Hematopoietic multipotent progenitor cell treated with erythropoietin and hydrocortisone succinate and interleukin-3 and kit ligand, for 17 days (in vitro differentiated cells): ENCODE data around the gene THBS4.

Experiments
- DNase-seq: peaks from one replicate; pipeline ENCODE4 v3.0.0-alpha.2; 2015; ENCODE audit warnings: low spot score

The THBS4 gene

DNA sequence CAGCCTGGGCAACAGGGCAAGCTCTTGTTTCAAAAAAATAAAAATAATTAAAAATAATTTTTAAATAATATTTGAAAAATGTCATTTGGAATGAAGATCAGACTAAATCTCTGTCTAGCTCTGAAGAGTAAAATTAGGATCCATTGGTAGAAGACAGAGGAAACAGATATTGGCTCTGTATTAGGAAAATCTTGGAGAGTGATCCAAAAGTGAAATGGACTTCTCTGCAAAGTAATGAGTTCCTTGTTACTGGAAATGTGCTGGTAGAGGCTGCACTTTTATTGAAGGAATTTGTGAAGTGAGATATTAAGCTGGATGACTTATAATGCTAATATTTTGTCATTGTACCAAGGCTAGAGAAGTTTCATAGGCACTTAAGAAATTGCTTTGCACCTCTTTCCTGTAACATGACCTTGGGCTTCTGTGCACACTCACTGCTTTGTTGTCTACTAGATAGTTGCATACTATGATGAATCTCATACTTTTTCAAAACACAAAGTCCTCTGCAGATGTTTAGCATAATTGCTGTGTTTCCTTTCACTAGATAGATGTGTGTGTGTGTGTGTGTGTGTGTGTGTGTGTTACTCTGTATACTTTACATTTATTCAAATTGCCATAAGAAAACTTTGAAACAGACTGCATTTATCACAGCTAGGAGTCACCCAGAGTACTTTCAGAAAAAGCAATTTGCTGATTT is 13.1 kb downstream of the THBS4 start:
- DNase-seq = no peak

- DNase-seq = no peak
Observed at GRCh38 chr5:80052464-80052863, 17.3 kb downstream of the THBS4 start.

GRCh38 chr5:80054682-80055081 is 19.5 kb downstream of the THBS4 start:
- DNase-seq = no peak

DNA sequence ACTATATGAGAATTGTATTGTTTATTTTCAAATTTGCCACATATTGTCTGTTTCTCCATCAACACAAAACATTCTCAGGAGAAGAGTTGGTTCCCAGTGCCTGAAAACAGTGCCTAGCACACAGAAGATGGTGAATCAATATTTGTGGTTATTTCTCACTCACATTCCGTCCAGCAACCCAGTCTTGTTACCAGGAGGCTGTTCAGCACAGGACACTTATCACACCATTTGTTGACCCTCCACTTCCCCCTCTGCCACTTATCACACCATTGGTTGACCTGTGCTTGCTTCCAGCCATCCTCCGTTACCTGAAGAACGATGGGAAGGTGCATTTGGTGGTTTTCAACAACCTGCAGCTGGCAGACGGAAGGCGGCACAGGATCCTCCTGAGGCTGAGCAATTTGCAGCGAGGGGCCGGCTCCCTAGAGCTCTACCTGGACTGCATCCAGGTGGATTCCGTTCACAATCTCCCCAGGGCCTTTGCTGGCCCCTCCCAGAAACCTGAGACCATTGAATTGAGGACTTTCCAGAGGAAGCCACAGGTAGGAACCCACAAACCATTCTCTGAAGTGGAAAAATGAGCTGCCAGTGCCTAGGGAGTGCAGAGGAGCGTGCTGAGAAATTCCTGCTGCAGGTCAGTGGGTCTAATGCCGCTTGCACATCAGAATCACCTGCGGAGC is 20.5 kb downstream of the THBS4 start:
- no peak for DNase-seq

DNA sequence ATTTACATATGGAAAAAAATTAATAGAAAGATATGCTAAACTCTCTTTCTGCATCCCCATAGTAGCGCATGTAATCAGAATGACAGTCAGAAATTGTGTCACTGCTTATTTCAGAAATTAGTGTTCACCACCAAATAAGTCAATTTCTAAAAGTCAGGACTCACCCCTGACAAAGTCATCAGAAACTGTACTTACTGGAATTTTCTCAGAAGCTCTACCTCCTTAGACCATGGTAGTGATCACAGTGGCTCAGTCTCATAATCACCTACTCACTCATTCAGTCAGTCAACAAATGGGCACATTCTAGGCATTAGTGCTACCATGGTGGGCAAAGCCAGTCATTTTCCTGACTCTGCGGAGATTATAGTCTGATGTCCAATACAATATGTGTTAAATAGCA is 22.0 kb downstream of the THBS4 start:
- DNase-seq = no peak

- no peak for DNase-seq
Observed at GRCh38 chr5:80057921-80058320, 22.8 kb downstream of the THBS4 start.

DNA sequence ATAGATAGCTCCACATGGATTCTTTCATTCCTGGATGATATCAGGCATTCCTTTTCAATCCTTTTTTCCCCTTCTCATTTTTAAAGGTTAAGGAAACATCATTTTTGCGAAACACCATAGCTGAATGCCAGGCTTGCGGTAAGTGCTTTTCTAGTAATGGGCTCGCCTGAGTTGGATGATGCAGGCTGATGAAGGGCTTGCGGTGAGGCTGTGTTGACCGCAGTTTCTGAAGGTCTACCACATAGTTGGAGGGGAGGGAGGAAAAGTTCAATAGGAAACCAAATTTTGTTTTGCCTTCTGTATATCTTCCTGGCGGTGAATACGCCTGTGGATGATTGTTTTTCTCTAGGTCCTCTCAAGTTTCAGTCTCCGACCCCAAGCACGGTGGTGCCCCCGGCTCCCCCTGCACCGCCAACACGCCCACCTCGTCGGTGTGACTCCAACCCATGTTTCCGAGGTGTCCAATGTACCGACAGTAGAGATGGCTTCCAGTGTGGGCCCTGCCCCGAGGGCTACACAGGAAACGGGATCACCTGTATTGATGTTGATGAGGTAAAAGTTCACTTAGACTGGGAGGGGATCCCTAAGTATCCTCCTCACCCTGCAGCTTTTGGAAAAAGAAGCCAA is 24.3 kb downstream of the THBS4 start:
- DNase-seq = no peak

DNA sequence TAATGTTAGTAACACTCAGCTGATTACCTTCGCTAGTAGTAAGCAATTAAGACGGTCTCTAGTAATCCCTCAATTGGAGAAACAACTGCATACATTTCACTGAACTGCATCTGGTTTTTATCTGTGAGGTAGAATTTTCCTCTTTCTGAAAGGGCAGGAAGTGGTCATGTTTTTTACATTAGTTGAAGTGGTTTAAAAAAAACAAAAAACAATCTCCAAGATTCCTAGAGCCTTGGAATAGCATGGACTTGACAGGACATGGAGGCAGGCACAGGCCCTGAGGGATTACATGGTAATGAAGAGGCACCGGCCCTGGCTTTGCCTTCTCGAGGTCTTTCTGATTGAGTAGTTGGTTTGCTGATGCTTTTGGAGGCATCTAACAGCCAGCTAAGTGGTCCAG is 25.8 kb downstream of the THBS4 start:
- DNase-seq = no peak

DNA sequence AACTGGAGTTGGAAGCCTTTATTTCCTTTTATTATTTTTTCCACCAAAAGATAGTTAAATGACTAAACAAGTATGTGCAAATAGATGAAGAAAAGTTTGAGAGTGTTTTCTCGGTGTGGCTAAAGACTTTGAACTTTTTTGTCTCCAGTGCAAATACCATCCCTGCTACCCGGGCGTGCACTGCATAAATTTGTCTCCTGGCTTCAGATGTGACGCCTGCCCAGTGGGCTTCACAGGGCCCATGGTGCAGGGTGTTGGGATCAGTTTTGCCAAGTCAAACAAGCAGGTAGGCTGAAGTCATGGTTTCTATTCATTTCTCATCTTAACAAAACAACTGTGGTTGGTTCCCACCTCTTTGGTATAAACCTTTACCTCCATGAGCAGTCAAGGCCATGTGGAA is 26.4 kb downstream of the THBS4 start:
- DNase-seq = no peak

DNA sequence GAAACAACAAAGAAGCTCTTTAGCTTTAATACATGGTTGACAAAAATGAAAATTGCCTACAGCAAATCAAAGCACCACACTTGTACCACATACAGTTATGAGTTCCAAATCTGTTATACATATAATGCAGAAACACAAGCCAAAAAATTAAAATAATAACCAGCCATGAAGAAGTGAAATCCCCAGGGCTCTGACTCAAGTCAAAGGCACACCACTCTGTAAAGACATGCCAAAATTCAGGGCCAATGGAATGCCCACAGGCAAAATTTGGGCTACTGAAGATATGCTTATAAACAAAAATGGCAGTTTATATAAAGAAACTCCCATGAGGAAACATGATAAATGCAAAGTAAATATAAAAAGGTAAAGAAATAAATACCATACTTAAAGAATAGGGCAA is 29.0 kb downstream of the THBS4 start:
- no peak for DNase-seq

- DNase-seq = no peak
Observed at GRCh38 chr5:80067016-80067415, 31.9 kb downstream of the THBS4 start.

- no peak for DNase-seq
Observed at GRCh38 chr5:80067531-80068245, 32.5 kb downstream of the THBS4 start.

DNA sequence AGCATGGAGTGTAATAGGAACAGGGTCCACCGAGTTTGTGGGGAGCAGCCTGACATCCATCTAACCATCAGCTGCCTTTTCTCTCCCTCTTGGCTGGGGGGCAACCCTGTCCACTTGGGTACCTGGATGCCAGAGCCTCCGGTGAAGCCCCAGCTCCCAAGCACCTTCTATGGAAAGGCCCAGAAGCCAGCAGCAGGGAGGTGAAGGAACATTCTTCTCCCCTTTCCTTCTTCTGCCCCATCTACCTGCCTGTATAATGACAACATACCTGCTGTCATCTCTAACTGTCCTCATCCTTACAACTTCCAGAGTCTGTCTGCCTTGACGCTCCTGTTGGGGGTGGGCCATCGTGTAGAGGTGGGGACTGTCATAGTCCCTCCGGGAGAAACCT is 33.1 kb downstream of the THBS4 start:
- DNase-seq = no peak

DNA sequence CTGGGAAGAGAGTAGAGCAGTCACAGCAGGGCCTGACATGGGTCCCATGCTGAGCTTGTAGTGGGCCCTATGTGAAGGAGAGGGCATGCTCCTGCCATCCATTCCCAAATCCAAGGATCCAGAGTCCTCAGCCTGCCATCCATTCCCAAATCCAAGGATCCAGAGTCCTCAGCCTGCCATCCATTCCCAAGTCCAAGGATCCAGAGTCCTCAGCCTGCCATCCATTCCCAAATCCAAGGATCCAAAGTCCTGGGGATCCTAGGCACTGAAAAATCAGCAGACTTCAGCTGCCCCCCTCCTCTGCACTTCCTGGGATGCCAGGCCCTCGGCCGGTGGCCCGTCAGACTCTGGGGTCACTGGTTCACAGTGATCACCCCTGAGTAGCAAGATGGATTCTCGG is 33.6 kb downstream of the THBS4 start:
- no peak for DNase-seq

DNA sequence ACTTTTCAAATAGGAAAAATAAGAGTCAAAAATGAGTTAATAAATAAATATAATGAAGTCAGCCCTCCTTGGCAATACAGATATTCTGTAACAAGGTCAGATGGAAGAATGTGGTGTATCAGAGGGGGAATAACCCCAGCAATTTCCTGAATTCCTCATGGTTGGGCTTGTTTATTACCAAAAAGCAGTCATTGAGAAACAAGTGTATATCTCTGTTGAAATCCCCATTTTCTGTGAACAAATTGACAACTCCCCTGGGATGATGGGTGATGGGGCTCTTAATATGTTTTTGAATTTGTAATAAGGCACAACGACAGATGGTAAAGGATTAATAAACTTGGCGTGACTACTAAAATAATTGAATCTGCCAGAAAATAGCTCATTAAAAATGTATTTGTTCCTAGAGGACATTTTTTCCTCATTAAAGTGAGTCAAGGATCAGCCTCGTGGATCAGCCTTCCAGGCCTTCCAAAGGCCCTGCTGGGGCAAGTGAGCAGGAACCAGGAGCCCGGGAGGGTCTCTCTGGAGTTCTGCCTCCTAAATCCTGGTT is 34.2 kb downstream of the THBS4 start:
- no peak for DNase-seq

DNA sequence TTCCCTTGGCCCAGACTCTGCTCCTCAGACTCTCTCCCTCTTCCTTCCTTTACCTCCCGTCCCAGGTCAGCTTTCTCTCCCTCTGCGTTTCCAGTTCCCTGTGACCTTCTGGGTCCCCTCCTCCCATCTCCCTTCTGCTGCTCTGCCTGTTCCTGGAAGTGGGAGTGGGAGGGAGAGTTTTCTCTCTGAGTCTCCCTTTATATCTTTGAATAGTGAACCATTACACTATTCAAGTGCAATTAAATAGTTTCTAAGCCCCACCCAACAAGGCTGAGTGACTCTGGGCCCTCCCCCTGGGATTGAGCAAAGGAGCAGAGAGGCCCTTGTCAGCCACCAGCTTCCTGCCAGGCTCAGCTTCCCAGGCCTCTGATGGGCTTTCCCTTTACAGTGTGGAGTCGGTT is 34.8 kb downstream of the THBS4 start:
- no peak for DNase-seq

DNA sequence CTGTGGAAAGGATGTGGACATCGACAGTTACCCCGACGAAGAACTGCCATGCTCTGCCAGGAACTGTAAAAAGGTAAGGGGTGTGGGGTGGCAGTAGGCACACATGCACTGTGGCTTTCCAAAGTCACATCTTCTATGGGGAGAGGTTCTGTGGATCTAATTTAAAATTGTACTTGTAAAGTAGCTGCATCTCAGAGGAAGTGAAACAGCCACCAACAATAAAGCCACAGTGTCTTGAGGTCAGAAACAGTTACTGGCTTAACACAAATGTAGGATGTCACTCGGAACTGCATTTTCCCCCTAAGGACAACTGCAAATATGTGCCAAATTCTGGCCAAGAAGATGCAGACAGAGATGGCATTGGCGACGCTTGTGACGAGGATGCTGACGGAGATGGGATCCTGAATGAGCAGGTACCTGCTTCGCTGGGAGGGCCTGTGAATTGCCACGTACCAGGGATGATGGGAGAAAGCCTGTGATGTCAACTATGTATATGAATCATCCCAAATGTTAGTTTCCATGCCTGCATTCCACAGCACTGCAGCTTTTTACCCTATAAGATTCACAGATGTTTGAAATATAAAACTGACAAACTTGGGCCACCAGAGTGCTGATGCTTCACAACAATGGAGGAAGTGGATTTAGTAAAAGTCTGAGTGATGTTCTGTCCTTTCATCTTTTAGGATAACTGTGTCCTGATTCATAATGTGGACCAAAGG is 35.3 kb downstream of the THBS4 start:
- DNase-seq = no peak

DNA sequence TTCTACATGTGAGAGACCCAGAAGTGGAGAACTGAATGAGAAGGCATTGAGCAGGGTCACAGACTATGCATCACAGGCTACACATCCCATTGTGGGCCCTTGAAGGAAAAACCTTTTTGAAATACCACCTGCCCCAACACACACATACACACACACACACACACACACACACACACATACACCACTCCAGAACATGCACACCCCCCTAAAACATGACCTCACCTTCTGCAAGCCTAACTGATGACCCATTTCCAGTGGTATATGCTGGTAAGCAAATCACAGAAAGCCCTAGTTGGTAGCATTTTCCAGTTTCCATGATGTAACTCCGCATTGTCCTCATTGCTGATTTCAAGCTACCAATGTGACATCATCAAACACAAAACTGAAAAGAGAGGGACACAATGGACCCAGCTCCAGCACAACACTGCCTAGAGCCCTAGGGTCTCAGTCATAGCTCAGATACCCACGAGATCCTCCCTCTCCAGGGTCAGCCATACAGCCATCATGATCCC is 36.4 kb downstream of the THBS4 start:
- DNase-seq = no peak

DNA sequence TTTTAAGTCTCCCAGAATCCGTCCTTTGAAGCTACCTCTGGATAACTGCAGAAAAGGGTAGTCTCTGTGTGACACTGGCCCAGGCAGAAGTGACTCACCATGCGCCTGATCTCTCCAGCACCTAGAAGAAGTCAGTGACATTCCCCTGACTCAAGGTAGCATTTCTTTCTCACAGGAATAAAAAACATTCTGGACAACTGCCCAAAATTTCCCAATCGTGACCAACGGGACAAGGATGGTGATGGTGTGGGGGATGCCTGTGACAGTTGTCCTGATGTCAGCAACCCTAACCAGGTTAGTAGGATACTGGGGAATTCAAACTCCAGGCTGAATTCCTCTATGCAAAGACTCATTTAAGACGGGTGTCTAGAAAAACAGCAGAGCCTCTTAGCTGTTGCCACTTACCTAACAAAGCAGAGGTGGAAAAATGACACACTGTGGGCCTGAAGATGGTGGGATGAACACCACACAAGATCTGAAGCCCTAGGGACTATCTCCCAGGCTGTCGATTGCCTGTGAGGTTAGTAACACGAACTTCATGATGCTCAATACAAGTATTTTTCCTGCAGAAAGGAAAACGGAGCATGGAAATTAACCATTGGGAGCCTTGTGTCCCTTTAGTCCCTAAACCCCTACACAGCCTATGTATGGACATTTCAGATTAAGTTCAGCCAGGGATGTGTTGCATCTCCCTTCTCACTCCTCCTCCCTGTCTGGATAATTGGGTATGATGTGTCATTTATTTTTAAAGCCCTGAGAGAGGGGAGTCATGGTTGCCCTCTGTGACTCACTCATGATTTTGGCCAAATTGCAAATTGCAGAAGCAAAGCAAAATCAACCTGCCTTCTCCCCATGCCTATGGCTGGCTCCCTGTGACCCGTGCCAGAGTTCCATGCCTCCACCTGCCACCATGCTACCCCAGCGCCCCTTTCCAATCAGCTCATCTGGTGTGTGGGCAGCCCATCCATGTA is 37.2 kb downstream of the THBS4 start:
- DNase-seq = no peak
